Measurements from ENCODE around the gene DLG5.

Gene DLG5

GRCh38 chr10:77825965-77826364 lies 100.6 kb downstream of the DLG5 start:
- CTCF ChIA-PET: interaction anchor here (2.1 kb wide), 1 partner anchor 21 kb away, joined by 6 read pairs; no protein-coding TSS in a partner anchor
- no peak for TF ChIP-seq CTCF (IDR thresholded peaks at IDR 0.05; ENCODE audit: control extremely low read depth, extremely low read depth, low read depth, missing control alignments)
- no peak for DNase-seq (ENCODE audit: extremely low spot score)
- POLR2A ChIA-PET: no interaction called here

DNA sequence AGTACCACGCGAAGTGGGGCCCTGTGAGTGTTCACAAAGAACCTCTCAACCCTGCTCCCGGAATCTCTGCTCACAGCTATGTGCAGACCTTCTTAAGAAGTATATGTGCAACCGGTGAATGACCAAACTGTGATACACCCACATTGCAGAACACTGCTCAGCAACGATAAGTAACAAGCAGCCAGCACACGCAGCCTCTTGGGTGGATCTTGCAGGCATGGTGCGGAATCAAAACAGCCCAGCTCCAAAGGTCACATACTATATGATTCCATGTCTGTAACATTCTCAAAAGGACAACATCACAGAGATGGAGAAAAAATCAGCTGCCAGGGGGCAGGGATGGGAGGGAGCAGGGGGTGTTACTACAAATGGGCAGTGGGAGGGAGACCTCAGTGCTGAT lies 101.6 kb downstream of the DLG5 start:
- CTCF ChIA-PET: interaction anchor here (1.3 to 2.1 kb wide), 2 partner anchors 16 to 22 kb away, joined by 4 to 6 read pairs; no protein-coding TSS in a partner anchor
- no peak for TF ChIP-seq CTCF (IDR thresholded peaks at IDR 0.05; ENCODE audit: control extremely low read depth, extremely low read depth, low read depth, missing control alignments)
- POLR2A ChIA-PET: interaction anchor here (0.6 kb wide), 1 partner anchor 921 kb away, joined by 3 read pairs; no protein-coding TSS in a partner anchor
- no peak for DNase-seq (ENCODE audit: extremely low spot score)

DNA sequence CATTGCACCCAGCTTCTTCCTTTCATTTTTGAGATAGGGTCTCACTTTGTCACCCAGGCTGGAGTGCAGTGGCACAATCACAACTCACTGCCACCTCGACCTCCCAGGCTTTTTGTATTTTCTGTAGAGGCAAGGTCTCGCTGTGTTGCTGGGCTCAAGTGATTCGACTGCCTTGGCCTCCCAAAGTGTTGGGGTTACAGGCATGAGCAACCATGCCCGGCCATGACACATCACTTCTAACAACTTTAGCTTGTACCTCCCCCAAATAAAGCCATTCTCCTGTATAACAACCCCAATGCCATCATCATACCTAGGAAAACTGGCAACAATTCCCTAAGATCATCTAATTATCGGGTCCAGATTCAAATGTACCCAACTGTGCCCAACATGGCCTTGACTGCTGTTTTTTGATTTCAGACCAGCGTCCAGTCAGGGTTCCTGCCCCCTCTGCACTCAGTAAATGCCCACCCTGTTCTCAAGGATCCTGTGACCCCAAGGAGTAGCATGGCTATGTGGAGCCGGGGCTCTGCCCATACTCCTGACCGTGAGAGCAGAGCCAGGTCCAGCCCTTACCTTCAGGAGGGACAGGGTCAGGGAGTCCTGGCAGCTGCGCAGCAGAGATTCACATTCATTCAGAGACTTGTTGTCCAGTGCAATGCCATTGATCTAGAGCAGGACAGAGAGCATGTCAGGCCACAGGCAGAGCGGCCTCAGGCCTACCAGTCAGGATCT lies 102.6 kb downstream of the DLG5 start:
- DNase-seq (ENCODE audit: extremely low spot score): no peak
- POLR2A ChIA-PET: interaction anchor here (0.6 kb wide), 1 partner anchor 920 kb away, joined by 3 read pairs; no protein-coding TSS in a partner anchor
- CTCF ChIA-PET: interaction anchor here (1.3 kb wide), 1 partner anchor 17 kb away, joined by 4 read pairs; no protein-coding TSS in a partner anchor
- TF ChIP-seq CTCF (IDR thresholded peaks at IDR 0.05; ENCODE audit: control extremely low read depth, extremely low read depth, low read depth, missing control alignments): no peak

GRCh38 chr10:77821551-77821950 lies 105.0 kb downstream of the DLG5 start:
- CTCF ChIA-PET: interaction anchor here (0.9 to 1.5 kb wide), 5 partner anchors 9 to 110 kb away, joined by 3 to 5 read pairs (median 4); no protein-coding TSS in a partner anchor
- TF ChIP-seq CTCF (IDR thresholded peaks at IDR 0.05; ENCODE audit: control extremely low read depth, extremely low read depth, low read depth, missing control alignments): no peak
- POLR2A ChIA-PET: interaction anchor here (0.5 kb wide), 1 partner anchor 147 kb away, joined by 10 read pairs; no protein-coding TSS in a partner anchor
- no peak for DNase-seq (ENCODE audit: extremely low spot score)

GRCh38 chr10:77821036-77821435 lies 105.5 kb downstream of the DLG5 start:
- CTCF ChIA-PET: interaction anchor here (0.9 to 1.5 kb wide), 6 partner anchors 9 to 110 kb away, joined by 3 to 5 read pairs (median 4); no protein-coding TSS in a partner anchor

More at GRCh38 chr10:77821036-77821435, 105.5 kb downstream of the DLG5 start:
- DNase-seq (ENCODE audit: extremely low spot score): no peak
- no peak for TF ChIP-seq CTCF (IDR thresholded peaks at IDR 0.05; ENCODE audit: control extremely low read depth, extremely low read depth, low read depth, missing control alignments)
- POLR2A ChIA-PET: interaction anchor here (0.5 kb wide), 1 partner anchor 147 kb away, joined by 10 read pairs; no protein-coding TSS in a partner anchor
